GM13977 (cell line): Measurements from ENCODE around the gene RBM17.

Experiments
- DNase-seq: peaks from one replicate; pipeline ENCODE4 v3.0.0; 2012; ENCODE audit warnings: low spot score
- CTCF ChIP-seq: IDR thresholded peaks from 2 replicates; pipeline ENCODE4 v1.5.1; 2012; ENCODE audit warnings: mild to moderate bottlenecking, control low read depth; ENCODE audit not compliant: insufficient read depth; ENCODE audit errors: extremely low read depth, missing control alignments
- in situ Hi-C: fragments of 300-500 bp; cut with MboI; formaldehyde crosslinking; loops from one replicate; pipeline ENCODE4 v1.12.0; 2022; ENCODE audit warnings: low sequenced_read_pairs, low pct_unique_long_range_greater_than_20kb, mixed read lengths, inconsistent platforms; ENCODE audit not compliant: unreplicated experiment

The RBM17 gene

DNA sequence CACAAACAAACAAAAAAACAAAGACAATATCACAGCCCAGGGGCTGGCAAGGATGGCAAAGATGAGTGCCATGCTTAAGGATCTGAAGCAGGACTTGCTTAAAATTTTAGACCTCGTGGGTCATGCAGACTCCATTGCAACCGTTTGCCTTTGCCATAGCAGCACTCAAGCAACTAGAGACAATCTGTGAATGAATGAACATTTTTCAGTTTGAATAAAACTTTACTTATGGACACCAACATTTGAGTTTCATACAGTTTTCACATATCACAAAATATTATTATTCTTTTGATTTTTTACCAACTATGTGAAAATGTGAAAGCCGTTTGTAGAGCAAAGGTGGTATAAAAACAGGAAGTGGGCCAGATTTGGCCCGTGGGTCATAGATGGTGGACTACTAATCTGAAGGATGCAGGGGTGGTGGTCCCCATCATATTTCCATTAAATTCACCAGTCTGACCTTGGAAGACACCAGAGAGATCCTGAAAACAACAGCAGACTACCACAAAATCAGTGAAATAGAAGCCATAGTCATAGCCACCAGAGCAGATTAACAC is 8.3 kb upstream of the RBM17 start:
- TF ChIP-seq CTCF: no peak
- in situ Hi-C loops: no loop called here
- no peak for DNase-seq

DNA sequence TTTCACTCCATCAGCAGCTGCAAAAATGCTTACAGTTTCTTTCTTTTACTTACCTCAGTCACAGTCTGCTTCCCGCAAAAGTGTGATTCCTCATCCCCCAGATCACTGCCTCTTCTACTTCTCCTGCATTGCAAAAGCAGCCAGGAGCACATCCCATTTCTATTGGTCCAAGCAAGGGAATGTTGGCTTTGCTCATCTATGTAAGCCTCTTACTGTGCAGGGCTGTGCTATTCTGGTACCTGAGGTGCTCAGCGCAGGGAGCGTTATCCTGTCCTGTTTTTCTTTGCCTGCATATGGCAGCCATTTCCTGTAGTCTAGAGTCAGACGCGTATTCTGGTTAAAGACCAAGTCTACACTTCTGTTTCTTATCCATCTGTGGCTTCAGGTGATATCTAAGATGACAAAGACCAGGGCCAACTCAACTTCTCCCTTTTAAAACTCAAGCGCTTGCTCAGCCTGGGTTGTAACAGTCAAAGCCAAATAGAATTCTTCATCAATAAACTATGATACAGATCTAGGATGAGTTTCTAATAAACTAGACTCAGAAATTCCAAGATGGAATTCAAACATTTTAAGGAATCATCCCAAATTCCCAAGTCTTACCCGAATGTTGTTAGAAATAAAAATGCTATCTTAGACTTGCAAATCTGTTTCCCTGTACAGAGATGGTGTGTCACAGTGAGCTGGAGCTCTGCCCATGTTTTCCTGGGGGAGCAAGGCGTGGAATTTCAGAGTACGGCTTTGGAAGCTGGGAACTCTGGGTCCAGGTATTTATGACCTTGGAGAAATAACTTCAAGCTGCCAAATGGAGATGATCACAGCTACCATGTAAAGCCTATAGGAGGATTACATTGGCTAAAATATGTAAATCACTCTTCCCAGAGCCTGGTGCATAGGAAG is 6.1 kb upstream of the RBM17 start:
- DNase-seq: no peak
- in situ Hi-C loops: no loop called here
- TF ChIP-seq CTCF: no peak

- in situ Hi-C loops: no loop called here
- no peak for DNase-seq
- TF ChIP-seq CTCF: no peak
Measured at GRCh38 chr10:6083523-6084475, 5.0 kb upstream of the RBM17 start.

DNA sequence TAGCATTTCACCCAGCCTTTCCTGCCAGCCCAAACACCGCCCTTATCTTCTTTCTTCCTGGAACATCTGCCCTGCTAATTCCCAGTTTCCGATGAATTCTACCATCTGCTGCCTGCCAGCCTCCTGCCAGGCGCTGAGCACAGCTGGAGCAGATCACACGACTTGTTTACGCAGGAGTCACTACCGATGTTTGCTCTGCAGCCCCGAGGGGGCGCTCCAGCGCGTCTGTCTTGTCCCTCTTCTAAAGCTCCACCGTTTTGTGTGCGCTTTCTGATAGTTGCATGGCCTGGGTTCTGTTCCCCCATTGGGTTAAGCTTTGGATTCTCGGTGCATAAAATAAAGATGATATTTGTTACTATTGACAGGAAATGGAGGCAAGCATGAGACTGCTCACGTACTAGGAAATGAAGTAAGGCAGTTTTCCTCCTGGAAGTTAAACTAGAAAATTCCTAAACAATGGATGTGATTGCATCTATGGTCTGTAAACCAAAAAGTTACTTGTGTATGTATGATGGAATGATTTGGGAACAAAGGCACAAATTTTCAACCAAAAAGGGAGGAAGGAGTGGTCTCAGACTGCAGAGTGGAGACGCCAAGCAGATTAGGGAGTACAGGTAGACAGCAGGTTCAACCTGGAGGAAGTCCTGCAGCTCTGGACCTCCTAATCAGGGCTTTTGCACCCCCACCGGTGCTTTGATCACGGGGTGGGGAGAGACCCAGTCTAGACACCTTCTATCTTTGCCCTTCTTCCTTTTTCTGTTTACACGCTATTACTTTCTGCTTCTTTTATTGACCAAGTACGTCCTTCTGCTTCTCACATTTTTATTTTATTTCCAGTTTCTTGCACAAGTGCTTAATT is 2.2 kb upstream of the RBM17 start:
- in situ Hi-C loops: no loop called here
- TF ChIP-seq CTCF: peak; percentile 85

GRCh38 chr10:6089334-6090219 is 743 bp downstream of the RBM17 start:
- TF ChIP-seq CTCF: no peak
- in situ Hi-C loops: no loop called here
- DNase-seq: no peak

More for the DNA sequence above, 2.2 kb upstream of the RBM17 start:
- DNase-seq: peak; percentile 75
